Measurements from ENCODE around the gene HTRA3. TPM values are rescaled to one million over a fixed set of nuclear protein-coding genes. Genes with fewer than 3 reads are reported as not detected.

HTRA3 gene
- total RNA-seq, 1 experiment from 2014 or later: 116 TPM

DNA sequence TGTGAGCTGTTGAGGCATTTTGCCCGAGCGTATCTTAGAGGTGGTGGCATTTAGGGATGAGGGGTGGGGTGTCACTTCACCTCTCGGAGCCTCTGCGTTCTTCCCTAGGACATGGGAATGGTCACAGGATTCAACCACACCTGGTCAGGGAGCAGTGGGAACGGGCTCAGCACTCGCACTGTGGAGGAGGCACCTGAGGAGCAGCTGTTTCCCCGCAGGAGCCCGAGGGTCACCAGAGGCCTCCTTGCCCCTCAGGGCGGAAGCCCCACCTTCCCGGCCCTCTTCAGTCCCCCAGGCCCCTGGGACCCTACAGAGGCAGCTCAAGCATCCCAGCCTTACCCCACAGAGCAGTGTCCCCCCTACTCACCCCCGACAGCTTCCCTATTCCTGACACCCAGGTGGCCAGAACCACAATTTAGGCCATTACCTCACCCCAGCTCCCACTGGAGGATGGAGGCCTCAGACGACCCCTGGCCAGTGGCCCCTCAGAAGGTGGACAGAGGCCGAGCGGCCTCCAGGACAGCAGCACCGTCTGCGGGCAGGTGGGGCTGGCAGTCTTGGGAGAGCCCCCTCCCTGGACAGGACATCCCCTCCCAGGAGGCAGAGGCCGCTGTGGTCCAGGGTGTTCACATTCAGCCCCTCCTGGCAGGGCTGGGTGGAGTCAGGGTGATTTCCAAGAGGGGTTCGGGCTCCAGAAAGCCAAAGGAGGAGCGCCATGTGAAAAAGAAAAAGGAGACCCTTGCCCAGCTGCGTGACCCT is 4.2 kb upstream of the HTRA3 start:
- no peak for DNase-seq (ENCODE audit: low read depth)

DNA sequence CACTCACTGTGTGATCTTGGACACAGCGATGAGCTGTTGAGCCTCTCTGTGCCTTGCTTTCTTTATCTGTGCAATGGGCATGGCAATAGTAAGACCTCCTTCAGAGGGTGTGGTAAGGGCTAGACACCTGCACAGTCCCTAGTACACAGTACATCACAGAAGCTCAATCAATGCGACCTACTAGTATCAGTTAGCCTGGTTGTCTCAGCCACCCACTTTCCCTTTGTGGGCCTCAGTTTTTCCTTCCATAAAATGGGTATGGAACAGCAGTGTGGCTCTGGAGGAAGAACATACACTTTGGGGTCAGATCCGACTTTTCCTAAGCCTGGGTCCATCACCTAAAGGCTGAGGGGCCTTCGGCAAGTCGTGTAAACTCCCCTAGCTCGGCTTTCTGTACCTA is 3.5 kb upstream of the HTRA3 start:
- no peak for DNase-seq (ENCODE audit: low read depth)

DNA sequence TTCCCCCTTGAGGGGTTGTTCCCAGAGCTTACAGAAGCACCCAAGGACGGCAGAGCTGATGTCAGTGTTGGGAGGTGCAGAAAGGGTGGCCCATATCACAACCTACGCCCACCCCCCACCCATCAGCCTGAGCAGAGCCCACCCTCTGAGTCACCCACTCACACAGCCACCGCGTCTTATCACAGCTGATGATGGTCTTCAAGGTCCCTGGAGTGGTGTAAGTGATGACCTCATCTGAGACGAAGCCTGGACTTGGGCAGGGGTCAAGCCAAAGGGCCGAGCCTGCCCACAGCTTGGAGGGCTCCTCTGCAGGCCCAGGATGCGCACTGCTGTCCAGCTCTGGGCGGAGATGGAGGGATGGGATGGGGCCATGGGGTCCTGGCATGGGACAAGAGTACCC is 3.0 kb upstream of the HTRA3 start:
- DNase-seq (ENCODE audit: low read depth): no peak

DNA sequence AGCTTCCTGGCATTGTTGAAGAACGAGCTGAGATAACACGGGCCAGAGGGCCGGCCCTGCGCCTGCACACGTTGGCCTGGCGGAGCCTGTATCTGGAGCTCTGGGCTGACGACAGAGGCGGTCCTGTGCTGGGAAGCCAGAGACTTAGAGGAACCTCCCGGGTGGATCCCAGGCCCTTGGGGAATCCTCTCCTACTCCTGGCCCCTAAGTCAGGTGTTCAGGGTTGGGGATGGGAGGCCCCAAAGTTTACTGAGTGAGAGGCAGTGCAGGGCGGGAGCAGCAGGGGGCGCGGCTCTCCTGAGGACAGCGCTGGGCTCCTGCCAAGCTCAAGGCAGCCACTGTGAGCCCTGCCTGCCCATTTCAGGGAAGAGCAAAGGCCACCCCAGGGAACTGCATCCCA is 2.5 kb upstream of the HTRA3 start:
- peak; percentile 23 for DNase-seq (ENCODE audit: low read depth)

DNA sequence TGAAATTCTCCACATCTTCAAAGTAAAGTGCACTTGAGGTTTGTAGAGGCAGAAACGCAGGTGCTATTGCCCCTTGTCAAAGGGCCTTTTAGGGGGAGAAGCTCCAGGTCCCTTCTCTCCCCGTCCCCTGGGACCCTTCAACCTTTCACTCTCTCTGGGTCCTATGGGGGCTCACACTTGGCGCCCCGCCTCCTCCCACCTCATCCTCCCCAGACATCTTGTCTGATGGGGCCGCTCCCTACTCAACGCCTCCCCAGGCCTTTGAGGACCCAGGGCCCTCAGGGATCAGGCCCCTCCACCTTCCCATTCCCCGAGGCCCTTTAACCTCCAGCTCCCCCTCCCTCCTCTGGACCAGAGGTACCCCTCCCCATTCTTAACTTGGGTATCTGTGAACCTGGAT is 1.3 kb upstream of the HTRA3 start:
- no peak for DNase-seq (ENCODE audit: low read depth)

DNA sequence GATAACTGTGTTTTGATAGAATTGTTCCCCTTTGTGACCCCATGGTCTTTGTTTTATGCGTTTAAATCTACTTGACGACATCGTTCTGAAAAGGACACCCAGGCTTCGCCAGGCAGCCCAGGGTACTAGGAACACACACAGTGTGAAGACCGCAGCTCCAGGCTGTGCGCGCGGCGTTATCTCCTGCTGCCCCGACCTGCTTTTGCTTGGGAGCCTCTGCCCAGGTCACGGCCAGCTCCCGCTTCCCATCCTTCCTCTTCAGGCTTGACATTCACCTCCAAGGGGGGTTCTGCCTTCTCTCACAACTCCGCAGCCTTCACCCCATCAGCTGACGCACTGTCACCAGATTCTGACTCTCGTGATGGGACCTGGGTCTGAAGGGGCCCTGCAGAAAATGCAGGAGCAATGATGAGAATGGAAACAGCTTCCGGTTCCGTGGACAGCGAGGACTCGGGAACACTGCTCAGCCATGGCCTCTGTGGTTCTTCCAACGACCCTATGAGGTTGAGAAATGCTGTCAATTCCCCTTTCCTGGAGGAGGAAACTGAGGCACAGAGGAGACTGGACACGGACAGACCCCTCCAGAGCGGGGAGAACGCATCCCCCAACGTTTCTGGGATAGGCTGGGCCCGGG is 536 bp upstream of the HTRA3 start:
- DNase-seq (ENCODE audit: low read depth): no peak

DNA sequence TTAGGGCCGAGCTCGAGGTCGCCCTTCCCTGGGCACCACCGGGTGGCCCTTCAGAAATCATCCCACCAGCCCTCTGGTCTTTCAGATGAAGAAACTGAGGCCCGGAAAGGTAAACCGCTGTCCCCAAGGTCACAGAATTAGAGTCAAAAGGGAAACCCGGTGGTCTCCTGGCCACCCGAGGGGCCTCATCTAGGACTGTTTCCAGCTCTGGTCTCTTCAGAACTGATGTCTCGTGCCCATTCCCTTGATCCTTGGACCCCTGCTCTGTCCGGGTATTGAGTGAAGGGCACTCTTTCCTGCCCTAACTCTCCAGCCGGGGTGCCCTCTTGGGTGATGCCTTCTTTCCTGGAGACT is 841 bp downstream of the HTRA3 start:
- DNase-seq (ENCODE audit: low read depth): no peak

DNA sequence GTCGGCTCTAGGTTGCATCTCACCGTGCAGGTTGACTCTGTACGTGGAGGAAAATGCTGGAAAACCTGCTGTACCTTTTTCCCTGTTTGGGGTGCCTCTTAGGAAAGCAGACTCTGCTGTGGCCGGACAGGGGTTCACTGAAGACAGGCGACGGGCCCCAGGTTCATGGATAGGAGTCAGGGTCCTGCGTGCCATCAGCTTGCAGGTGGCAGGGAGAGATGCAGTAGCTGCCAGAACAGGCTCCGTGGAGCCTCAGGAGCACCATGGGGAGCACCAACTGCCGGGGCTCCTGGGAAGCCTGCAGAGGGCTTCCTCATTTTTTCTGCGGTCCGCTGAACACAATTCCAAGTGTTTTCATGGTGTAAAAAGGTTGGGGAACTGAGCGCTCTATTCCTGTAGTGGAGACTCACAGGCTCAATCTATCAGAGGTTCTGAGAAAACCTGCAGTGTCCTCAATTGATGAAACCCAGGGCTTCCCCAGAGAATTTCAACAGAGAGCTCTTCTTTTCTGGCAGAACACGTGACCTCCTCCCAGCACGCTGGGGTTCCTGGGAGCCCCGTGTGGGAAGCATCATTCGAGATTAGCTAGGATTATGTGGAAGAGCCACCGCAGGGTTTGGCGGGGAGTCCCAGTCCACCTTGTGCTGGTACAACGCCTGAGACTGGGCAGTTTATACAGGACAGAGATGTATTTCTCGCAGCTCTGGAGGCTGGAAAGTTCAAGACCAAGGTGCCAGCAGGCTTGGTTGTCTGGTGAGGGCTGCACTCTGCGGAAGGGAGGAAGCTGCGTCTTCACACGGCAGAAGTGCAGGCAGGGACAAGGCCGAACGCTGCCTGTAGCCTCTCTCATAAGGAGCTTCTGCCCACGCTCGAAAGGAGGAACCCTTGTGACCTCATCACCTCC is 1.6 kb downstream of the HTRA3 start:
- no peak for DNase-seq (ENCODE audit: low read depth)

DNA sequence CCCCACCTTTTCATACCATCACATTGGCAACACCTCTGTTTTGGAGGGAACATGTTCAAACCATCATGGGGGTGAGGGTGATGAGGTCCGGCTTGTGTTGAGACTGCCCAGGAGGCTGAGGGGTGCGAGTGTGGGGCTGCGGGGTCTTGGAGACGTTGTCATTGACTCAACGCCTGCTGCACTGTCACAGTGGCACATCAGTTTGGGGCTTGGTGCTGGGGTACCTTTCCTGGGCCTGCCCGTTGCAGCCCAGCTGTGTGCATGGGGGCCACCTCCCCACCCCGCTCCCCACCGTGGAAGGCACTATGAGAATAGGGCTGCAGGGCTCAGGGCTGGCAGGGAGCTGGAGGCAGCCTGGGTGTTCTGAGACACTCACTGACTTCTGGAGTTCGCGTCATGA is 2.3 kb downstream of the HTRA3 start:
- no peak for DNase-seq (ENCODE audit: low read depth)

DNA sequence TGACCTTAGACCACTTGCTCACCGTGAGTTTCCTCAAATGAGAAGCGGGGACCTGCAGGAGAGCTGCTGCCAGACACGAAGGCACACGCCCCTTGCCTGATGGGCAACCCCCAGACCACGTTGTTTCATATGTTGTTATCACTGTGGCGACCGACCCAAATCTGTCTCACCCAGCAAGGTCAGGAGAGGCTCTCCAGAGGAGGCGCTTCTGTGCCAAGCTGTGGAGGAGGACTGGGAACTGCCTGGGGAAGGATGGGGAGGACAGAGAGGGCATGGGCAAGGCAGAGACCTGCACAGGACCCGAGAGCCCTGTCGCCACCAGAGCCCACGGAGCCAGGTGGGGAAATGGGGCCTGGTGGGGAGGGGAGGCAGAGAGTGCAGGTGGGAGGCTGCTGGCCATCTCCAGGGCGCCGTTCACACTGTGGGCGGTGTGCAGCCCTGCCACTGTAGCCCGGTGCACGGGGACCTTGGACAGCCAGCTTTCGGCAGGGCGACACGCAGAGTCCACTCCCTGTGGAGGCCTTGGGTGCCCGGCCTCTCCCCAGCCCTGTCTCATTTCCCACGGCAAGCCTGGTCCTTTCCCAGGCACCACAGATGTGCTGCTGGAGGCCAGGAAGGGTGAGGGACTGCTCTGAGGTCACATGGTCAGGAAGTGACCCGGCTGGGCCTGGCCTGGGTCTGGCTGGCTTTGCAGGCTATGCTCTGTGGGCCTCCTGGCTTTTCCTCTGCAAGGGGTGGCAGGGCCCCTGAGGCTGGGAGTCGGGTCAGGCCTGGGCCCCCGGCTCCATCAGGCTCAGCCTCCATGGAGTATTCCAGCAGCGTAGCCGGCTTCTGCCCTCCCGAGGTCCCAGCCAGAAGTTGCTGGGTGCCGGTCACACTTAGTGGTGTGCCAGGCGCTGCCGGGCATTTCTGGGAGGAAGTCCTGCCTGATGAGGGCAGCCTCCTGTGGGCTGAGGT is 3.2 kb downstream of the HTRA3 start:
- DNase-seq (ENCODE audit: low read depth): no peak

DNA sequence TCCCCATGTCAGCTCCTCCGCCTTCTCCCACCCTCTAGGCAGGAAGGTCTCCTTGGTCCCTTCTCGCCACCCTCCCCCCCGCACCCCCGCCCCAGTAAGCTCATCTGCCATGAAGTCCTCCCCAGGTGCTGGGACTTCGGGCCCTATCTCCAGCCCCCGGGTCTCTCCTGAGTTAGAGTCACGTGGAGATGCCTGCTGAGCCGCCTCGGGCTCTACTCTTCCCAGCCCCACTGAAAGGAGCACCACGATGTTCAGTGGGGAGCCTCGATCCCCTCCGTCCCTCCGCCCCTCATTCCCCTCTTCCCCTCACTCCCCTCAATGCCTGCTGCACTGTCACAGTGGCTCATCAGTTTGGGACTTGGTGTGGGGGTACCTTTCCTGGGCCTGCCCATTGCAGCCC is 3.9 kb downstream of the HTRA3 start:
- no peak for DNase-seq (ENCODE audit: low read depth)

DNA sequence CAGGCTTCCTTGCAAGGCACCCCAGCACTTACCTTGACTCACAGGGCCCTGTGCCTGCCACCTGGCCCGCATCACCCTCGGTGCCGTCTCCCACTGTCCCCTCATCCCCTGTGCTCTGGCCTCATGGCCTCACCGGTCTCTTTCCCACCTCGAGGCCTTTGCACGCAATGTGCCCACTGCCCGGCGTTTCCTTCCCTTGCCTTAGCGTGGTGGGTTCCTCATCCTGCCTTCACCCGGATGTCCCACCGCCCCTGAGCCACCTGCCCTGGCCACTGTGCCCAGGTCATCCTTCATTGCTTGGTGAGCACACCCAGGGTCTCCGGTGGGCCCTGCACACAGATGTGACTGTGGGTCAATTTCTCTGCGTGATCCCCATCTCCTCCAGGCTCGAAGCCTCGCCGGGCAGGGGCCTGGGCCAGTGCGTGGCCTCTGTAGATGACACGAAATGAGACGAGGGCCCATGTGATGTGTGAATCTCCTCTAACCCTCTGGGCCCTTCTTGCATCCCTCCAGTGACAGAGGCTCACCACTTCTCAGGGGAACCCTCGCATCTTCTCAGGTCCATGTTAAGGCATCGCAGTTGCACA is 4.6 kb downstream of the HTRA3 start:
- DNase-seq (ENCODE audit: low read depth): no peak

DNA sequence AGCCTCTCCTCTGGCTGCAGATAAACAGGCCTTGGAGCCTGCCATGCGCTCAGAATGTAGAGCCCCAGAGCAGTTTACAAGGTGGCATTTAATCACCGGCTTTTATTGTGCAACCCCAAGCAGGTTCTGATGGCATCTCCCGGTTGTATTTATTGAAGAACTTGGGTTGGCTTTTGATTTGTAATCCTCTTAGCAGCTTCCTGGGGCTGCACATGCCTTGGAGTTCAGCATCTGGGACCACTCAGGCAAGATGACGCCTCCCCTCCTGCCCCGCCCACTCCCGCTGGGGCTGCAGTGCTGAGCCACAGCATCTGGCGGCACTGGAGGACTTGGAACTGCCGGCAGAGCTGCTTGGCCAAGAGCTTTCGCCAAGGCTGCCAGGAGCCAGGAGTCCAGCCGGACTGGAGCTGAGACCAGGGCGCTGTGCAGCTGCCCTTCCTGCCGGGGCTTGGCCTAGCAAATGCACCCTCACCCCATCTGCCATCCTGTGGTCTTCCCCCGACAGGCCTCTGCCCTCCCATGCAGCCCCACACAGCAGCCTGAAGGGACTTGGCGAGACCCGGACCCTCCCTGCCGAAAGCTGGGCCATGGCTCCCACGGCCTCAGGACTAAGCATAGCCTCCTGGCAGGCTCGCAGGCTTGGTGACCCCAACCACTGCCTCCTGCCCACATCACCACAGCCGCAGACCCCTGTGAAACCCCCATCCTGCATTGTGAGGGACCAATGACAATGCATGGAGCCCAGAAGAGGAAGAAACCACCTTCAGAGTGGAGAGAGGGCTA is 5.4 kb downstream of the HTRA3 start:
- peak; percentile 66 for DNase-seq (ENCODE audit: low read depth)

DNA sequence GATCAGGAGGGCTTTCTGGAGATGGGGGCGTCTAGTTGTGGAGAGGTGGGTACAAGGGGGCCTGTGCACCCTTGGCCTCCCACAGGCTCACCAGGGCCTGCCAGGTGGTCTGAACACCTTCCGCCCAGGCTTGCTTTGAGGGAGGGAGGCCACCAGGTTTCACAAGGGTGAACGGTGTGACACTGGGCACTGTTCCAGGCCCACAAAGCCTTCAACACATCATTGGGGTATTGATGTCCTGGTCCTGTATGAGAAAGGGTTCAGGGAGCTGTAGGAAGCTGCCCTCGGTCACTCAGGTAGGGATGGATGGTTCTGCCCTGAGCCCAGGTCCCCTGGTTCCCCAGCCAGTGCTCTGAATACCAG is 6.0 kb downstream of the HTRA3 start:
- no peak for DNase-seq (ENCODE audit: low read depth)

DNA sequence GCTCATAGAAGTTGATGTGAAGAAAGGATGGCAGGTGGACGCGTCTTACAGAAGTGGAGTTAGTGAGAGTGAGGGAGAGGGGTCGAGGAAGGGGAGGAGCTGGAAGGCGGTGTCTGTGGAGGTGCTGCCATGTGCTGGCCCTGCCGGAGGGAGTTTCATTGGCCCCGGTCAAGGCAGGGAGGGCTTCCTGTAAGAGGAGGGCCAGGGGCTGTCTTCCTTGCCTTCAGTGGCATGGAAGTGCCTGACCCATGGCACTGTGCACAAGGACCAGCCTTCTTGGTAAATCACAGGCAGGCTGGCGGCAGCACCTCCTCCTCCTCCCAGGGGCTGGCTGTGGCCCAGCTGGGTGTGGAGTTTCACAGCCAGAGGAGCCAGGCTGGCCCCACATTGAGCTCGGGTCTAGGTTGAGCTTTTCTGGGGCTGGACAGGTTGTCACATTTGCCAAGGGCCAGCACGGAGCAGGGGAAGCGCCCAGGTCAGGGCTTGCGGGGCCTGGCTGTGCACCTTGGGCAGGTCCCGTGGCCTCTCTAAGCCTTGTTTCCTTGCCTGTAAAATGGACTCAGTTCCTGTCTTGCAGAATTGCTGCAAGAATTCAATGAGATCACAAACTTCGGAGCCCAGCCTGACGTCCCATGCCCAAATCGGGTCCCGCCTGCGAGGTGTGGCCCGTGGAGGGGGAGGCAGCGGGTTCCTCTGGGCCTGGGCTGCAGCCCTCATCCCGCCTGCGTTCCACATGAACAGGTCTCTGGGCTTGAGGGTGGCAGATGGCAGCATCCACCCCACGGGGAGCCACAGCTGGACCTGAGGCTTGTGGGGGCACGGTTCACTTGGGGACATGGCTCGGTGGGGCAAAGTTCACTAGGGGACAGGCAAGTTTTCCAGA is 7.0 kb downstream of the HTRA3 start:
- no peak for DNase-seq (ENCODE audit: low read depth)

DNA sequence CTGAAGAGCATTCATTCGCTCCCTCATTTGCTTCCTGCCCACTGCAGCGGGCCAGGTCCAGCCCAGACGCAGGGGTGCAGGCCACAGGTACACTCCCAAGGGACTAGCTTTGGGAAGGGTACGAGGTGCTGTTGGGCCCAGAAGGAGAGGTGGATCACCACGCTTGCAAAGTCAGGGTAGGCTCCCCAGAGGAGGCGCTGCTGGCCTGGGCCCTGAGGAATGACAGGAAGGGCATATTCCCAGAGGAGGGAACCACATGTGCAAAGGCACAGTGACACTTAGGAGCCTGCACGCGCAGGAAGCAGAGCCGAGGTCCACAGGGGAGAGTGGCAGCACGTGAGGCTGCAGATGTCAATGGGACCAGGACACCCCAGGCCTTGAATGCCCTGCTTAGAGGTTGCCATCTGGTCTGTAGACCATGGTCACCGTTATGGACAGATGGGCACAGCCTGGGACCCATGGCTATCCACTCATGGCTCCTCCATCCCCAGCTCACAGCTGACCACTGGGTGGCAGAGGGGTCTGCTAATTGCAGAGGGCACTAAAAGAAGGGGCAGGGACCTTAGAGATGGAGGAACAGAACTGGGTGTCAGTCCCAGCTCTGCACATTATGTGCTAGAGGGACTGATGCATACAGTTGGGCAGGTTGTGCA is 7.9 kb downstream of the HTRA3 start:
- DNase-seq (ENCODE audit: low read depth): no peak

DNA sequence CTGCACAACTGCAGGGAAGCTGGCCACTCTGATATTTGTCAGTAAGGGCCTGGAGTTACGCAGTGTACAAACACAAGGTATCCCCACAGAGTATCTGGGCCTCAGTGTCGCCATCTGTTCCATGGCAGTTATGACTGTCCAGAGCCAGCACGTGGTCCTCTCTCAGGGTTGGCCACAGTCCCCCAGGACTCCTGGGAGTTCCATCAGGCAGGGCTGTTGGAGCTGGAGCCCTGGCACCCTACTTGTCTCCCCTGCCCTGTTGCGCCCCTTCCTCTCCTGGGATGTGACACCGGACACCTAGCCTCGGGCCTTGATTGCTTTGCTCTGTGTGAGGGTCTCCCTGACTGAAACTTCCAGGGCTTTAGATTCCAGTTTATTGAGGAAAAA is 8.4 kb downstream of the HTRA3 start:
- peak; percentile 68 for DNase-seq (ENCODE audit: low read depth)

DNA sequence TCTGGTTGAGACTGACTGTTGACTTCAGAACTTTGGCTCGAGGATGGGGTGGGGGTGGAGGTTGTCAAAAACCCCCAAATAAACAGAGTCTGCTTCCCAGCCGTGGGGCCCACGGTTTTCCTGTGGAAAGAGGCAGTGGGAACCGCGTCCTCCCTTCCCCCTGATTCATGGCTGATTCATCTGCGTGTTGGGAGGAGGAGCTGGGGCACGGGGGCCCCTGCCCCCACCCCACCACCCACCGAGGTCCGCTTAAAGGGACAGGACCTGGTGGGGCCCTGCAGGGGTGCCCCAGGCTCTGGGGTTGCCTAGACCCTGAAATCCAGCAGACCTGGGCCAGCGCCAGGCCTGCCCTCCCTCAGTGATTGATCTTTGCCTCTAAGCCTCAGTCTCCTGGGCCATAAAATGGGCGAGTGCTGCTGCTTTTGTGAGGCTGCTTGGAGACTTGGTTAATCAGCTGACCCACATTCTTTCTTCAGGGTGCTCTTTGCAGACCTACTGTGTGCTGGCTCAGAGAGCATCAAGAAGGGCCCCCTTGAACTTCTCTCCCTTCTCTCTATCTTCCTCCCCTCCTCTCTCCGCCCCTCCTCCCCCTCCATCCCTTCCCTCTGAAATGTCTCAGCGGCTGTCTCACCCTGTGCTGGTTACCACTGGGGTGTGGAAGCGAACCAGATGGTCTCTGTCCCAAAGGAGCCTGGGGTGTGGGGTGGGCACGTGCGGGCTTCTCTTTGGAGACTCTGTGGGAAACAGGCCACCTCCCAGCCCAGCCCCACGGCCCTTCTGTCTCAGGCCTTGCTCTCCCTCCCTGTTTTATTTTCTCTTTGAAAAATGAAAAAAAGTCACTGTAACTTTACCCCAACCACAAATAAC is 9.1 kb downstream of the HTRA3 start:
- peak; percentile 89 for DNase-seq (ENCODE audit: low read depth)

Measured in LHCN-M2 (cell line).